GM19238 (cell line): Measurements from ENCODE around the gene VWCE.

ENCODE experiments used
- DNase-seq: peaks from one replicate; pipeline ENCODE4 v3.0.0; 2011; ENCODE audit warnings: low spot score; ENCODE audit not compliant: insufficient read length

VWCE gene

GRCh38 chr11:61281581-61282250 lies 13.4 kb downstream of the VWCE start:
- DNase-seq = no peak

GRCh38 chr11:61280883-61281580 lies 14.1 kb downstream of the VWCE start:
- no peak for DNase-seq

GRCh38 chr11:61279934-61280659 lies 15.0 kb downstream of the VWCE start:
- no peak for DNase-seq

- no peak for DNase-seq
Observed at GRCh38 chr11:61278001-61278470, 17.1 kb downstream of the VWCE start.

- no peak for DNase-seq
Observed at GRCh38 chr11:61277186-61278000, 17.7 kb downstream of the VWCE start.

- DNase-seq = no peak
Observed at GRCh38 chr11:61275191-61275590, 19.9 kb downstream of the VWCE start.

- no peak for DNase-seq
Observed at GRCh38 chr11:61274084-61274483, 21.0 kb downstream of the VWCE start.

GRCh38 chr11:61273178-61274078 lies 21.7 kb downstream of the VWCE start:
- no peak for DNase-seq

GRCh38 chr11:61272731-61273130 lies 22.4 kb downstream of the VWCE start:
- DNase-seq = no peak

- no peak for DNase-seq
Observed at GRCh38 chr11:61270354-61271076, 24.6 kb downstream of the VWCE start.

- no peak for DNase-seq
Observed at GRCh38 chr11:61268588-61269250, 26.4 kb downstream of the VWCE start.

GRCh38 chr11:61267437-61267841 lies 27.7 kb downstream of the VWCE start:
- no peak for DNase-seq

GRCh38 chr11:61266602-61267001 lies 28.5 kb downstream of the VWCE start:
- DNase-seq = no peak

- DNase-seq = no peak
Observed at GRCh38 chr11:61265357-61265756, 29.8 kb downstream of the VWCE start.

- DNase-seq = no peak
Observed at GRCh38 chr11:61264795-61265194, 30.3 kb downstream of the VWCE start.

GRCh38 chr11:61264371-61264770 lies 30.7 kb downstream of the VWCE start:
- DNase-seq = no peak

GRCh38 chr11:61259363-61259762 lies 35.8 kb downstream of the VWCE start:
- DNase-seq = no peak

- no peak for DNase-seq
Observed at GRCh38 chr11:61258546-61258945, 36.6 kb downstream of the VWCE start.
